COLO668 (cell line): Measurements from ENCODE around the gene PPP1CA.

Experiments
- DNase-seq: peaks from one replicate; lab custom pipeline; 2025; ENCODE audit not compliant: unreplicated experiment; lab: John Stamatoyannopoulos, UW

Gene PPP1CA

DNA sequence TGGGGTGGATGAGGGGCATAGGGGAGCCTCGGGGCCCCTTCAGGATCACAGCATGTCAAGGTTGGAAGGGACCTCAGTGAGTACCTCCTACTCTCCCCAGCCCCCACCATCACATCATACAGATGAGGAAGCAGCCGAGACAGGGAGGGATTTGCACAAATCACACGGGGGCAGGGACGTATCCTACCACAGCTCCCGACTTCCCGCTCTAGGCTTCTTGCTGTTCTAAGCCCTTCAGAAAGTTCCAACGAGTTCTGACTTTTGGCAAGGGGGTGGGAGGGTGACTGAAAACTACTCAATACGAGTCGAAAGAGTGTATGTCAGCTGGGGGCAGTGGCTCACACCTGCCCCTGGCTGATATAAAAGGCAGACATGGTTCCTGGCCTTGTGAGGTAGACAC lies 14.6 kb downstream of the PPP1CA start:
- no peak for DNase-seq

DNA sequence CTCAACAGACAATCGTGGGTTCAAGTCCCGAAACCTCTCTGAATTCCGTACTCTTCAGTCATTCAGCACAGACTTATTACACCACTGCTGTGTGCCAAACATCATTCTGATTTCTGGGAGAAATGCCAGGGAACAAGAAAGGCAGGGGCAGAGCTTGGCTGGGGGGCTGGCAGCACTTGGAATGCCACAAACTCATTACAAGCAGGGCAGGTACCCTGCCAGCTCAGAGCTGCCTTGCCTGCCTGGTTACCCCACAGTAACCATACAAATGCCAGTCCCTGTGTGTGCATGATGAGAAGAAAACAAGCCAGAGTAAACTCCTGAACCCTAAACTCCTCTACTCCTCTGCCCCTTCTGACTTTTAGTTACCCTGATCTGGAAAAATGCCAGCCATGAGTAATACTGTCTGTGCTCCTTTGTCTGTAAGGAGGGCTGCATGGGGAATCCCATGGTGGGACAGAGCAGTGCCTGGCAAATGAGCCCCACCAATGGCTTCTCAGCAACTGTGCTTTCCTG lies 16.7 kb downstream of the PPP1CA start:
- DNase-seq, result no peak

DNA sequence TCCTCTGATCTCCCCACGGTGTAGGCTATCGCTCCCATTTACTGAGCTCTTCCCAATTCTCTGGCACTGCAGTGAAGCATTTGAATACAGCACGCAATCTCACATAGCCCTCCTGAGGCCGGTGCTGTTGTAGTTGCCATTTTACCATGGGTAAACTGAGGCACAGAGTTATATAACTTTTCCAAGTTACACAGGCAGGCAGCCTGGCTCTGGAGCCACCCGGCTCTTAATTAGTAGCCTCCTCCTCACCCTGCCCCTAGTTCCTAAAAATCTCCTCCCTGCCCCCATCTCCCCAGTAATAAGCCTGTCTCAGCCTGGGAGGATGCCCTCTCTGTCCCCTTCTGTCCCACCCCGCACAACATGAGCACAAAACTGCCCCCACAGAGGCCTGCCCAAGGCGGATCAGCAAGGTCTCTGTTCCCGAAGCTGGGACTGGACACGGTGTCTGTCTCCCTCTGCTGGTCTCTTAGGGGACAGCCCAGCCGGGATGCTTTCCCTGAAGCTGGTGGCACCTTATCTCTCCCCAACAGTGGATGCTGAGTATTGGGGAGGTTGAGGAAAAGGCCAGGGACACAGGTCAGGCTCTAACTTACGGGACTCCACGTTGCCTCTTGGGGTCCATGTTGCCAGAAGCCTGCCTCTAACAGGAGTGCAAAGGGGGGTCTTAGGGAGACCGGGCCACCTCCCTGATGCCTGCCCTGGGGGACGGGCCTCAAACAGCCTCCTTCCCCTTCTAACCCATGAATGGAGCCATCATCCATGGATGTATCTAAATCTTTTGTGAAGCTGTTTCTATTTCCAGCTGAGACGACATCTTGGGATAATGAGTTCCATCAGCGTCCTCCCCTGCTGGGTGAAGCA lies 19.2 kb downstream of the PPP1CA start:
- peak; percentile 65 for DNase-seq

DNA sequence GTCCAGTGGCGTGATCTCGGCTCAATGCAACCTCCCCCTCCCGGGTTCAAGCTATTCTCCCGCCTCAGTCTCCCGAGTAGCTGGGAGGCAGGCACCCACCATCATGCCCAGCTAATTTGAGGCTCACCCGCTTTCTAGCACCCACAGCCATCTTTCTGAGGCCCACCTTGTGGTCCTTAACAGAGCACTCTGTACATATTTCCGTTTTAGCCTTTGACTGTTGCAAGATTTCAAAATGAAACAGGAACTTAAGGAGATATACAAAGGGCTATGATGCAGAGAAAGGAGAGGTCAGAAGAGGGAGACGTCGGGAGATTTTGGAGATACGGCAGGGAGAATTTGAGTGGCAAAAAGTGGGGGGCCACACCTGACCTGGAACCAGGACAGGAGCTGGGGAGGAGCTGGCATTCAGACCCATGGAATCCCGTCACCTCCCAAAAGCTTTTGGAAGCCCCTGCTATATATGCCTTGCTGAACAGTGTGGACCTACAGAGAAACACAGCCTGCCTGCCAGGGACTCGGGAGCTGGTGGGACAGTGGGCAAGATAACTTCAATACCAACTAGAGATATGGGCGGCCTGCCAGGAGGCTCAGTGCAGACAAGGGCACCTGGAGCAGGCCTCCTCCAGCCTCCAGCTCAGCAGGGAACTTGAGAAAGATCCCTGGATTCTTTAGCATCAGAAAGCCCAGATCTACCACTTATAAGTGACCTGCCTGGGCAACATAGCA lies 20.2 kb downstream of the PPP1CA start:
- DNase-seq, result no peak

DNA sequence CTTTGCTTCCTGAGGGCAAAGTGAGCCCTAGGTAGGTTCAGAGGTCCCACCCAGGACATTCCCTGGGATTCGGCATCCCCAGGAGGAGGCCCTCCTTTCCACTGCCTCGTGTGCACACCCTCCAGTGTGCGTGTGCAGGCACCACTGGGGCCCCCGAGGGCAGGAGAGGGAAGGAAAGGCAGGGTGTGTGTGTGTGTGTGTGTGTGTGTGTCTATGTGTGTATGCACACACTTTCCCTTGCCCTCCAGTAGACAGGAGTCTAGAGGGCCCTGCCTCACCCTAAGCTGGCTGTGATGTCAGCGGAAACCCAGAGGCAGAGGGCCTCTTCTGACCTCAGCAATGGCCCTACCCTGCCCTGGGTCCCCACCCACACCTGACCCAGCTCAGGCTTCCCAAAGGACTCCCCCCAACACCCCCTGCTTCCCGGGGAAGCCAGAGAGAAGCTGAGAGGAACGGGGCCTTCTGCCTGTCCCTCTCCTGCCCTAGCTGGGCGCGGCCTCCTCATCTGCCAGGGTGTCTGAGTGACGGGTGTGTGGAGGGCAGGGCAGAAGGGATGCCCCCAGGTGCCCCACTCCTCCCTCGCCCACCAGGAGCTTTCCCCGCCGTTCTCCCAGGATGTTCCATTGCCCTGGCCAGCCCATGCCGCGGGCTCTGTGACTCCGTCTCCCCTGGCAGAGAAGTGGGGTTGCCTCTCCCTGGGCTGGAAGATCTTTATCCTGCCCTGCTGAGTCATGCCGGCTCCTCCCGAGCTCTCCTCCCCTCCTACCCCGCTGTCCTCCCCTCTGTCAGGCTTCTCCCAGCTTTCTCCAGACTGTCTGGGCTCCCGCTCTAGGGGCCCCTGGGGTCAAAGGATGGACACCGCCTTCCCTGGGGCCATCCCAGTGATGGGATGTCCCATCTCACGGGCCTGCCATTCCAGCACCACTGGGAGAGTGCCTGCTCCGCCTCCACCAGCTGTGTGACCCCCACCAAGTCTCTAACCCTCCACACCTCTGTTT lies 22.3 kb downstream of the PPP1CA start:
- no peak for DNase-seq

DNA sequence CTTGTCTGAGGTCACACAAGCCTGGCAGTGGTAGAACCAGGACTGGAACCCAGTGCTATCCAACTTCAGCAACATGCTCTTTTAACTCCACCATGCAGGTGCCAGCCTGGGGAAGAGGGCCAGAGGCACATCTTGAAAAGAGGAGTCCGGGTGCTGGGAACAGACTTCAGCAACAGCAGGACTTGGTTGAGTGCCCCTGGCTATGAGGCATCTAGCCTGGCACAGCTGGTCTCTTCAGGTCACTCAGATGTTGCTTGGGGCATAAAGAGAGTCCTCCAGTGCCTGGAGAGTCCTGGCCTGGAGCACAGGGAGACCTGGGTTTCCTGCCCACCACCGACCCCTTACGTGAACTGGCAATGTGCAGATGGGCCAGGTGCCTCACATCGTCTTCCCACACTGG lies 23.1 kb downstream of the PPP1CA start:
- DNase-seq, result no peak

DNA sequence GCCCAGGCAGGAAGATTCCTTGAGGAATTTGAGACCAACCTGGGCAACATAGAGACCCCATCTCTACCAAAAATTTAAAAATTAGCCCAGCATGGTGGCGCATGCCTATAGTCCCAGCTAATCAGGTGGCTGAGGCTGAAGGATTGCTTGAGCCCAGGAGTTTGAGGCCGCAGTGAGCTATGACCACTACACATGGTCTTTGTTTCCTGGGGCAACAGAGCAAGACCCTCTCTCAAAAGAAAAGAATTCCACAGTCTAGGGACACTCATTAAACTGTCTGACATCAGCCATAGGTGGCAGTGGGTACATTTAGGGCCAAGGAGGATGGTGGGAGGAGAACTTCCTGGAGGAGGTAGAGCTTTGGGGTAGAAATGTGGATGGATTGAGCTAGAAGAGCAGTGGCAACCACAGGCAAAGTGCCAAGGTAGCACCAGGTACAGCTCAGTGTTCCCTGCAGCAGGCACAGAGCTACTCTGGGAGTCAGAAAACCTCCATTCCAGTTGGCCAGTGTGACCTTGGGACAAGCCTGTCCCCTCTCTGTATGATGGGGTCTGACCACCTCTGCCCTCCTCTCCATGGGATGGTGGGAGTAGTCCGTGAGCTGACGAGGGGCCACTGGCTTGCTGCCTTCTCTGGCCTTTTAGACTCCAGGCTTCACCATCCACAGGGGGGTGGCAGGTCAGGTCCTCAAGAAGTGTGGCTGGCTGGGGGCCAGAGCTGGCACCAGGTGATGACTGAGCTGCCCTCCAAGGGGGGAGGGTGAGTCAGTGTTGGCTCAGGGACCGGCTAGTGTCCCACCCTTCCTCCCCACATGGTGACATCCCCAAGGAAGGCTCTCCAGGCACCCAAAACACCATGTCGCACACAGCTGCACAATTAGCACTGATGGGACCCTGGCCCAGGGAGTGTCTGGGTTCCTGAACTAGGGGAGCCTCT lies 24.5 kb downstream of the PPP1CA start:
- no peak for DNase-seq

DNA sequence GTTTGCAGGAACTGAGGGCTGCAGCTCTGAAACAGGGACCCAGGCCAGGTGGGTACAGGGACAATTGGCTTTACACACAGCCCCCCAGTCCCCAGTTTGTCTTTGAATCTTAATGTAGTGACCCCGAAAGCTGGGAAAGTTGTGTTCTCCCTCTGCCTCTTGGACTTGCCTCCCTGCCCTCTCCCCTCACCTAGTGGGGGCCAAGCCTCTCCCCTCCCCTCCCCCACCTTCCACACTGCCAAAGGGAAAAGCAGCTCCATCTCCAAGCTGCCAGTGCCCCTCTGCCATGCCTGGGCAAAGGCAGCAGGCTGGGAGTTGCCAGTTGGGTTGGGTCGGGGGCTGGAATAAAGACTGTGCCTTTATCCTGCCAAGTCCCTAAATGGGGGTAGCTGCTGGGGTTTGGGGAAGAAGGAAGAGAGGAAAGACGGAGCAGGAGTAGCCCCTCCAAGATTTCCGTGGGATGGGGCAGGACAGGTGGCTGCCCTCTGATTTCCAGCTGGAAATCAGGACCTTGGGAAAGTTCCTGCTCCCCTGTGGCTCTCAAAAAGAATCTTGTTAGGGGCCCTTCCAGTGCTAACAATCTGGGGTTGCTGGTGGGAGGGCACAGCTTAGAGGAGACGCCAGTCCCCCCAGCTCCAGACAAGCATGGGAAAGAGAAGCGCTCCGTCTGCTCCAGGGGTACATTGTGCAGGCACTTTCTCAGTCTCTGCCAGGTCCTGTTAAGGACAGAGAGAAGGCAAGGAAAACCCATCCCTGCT lies 25.4 kb downstream of the PPP1CA start:
- no peak for DNase-seq

DNA sequence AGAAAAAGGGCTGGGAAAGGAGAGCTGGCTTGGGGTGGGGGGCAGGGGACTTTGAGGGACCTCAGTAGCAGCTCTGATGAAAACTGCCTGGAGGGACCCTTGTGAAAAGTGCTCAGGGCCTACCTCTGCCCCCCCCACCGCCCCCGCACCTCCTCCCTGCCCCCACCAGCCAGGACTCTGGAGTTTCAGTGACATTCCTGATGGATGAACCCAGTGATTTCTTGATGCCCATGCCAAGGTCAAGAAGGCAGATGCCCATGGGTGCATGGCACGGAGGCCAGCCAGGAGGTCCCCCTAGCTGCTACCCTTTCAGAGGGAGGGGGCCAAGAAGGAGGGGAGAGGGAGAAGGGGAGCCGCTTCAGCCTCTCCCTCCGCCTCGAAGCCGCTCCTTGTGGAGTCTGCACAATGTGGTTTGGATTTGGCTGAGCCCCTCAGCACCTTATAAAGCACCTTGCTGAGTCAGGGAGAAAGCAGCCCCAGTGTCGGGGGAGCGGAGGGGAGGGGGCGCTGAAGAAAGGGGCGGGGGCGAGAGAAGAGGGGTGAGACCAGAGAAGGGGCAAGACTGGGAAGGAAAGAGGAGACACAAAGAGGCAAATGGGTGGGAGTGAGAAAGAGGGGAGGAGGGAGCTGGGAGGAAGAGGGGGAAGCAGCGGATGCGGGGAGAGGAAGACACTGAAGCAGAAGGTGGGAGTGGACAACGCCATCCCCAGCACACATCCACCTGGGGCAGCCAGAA lies 26.2 kb downstream of the PPP1CA start:
- DNase-seq, result no peak

DNA sequence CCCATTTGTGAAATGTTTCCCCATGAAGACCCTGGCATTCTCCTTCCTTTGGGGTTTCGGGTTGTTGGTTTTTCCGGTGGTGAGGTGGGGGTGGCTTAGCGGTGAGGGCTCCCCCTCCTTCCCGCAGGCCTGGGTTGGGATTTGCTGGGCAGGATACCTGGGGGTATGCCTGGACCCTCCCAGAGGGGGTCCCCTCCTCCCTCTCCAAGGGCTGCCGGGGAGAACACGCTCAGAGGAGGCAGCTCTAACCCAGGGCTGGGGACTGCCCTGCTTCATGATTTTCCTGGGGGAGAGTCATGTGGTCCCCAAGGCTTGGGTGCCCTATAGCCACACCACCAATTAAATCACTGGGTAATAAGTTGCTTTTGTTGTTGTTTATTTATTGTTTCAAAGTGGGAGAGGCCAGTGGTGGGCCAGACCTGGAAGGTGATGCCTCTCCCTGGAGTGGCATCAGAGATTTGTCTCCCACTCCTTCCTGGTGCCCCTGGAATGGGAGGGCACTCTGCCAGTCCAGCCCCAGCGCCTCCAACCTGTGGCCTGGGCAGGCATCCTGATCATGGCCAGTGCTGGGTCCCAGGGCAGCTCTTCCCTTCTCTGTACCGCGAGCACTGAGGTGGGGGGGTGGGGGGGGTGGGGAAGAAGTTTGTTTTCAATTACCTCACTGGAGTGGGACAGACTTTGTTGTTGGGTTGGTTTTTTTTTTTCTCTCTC lies 26.9 kb downstream of the PPP1CA start:
- DNase-seq, result no peak

DNA sequence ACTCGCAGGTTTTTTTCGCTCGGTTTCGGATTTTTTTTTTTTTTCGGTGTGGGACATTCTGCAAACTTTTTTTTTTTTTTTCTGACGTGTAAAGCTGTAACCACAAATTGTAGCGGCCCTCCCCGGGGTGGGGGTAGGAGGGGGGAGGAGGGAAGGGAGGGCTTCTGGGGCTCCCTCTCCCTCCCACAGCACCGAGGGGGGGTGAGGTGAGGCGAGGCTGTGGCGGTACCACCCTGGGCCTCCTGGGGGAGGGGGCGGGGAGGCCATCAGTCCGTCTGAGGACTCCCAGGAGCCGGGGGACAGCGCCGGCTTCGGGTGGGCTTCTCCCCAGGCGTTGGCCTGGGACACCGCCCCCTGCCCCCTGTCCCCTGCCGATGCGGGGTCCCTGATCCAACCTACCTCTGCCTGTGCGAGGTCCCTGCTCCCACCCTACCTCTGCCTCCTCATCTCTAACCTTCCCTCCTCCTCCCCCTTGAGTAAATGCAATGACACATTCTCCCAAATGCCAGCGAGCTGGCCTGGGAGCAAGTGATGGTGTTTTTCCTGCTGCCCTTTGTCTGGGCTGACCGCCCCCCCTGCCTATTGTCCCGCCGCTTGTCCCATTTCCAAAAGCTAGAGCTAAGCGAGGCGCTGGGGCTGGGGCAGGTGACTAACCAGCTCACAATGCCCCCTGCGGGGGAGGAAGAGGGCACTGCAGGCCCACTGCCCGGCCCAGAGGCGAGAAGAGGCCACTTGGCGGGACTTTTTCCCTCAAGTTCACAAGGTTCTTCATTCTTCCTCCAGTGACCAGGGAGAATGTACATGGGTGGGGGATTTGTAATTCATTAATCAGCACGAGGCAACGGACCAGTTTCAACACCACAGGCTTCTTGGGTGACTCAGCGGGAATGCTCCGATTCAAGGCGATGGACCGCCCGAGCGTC lies 27.7 kb downstream of the PPP1CA start:
- peak; percentile 54 for DNase-seq

DNA sequence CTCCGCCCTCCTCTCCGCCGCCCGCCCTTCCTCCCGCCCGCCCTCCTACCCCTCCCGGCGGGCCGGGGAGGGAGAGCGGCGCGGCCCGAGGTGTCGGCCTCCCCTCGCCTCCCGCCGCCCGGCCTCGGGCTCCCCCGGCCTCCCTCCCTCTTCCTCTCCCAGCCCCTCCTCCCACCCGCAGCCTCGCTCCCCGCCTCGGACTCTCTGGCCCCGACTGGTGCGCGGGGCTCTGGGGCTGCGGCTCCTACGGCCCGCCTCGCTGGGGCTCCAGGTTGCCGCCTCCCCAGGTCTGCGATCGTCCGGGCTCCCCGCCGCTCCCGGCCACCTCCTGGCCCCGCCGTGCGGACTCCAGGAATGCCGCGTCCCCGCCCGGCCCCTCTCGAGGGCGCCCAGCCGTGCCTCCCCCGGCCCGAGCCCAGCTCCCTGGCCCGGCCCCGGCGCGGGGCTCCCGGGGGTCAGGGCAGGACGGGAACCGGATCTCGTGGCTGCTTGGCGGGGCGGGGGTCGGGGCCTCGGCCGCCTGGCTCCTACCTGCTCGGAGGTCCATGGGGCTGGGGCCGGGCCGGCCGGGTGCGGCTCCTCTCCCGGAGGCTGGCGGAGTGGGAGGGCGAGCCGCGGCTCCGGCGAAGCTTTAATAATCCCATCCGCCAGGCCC lies 28.5 kb downstream of the PPP1CA start, which contains the start of gene CLCF1:
TSS of gene CLCF1 (minus strand) at position 606 of the 655 bp plus-strand sequence. CDS start at position 547, 59 bp downstream.
- DNase-seq, result peak; percentile 45

DNA sequence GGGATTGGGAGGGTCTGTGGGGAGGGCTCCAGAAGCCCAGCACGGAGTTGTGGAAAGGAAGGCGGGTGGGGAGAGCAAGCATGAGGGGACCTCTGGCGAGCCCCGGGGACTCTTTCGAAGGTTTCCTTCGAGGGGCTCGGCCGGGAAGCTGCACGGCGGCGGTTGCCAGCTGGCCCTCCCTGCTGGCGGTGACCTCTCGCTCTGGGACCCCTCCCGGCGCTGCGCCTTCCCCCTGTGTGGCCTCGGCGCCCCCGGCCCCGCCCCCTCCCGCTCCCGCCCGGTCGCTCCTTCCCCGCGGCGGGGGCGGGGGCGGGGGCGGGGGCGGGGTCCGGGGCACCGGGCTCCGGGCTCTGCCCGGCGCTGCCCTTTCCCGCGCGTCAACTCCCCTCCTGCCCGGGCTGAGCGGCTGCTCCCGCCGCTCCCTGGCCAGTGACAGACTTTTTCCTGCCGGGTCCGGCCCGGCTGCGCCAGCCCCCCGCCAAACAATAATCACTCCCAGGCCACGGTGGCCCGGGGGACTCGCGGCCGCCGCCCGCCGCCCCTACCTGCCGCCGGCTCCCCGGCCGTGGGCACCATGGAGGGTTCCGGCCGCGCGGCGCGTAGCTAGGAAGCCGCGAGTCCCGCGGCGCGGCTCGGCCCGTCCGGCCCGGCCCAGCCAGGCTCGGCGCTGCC lies 29.2 kb downstream of the PPP1CA start:
- no peak for DNase-seq

DNA sequence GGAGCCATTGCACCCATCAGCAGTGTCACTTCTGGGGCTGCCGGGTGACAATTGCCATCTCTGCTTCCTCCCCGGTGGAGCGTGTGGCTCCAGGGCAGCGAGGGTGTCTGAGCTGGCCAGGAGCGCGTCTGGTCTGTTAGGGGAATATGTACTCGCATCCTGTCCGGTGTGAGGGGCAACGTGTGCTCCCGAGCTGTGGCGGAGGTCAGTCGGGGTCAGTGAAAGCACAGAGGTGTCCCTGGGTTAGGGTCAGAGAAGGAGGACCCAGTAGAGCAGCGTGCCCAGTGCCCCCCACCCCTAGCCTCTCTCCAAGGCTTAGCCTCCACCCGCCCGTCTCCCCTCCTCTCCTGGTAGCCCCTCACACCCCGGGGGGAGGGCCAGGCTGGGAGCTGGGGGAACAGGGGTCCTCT lies 29.7 kb downstream of the PPP1CA start:
- DNase-seq, result peak; percentile 12

DNA sequence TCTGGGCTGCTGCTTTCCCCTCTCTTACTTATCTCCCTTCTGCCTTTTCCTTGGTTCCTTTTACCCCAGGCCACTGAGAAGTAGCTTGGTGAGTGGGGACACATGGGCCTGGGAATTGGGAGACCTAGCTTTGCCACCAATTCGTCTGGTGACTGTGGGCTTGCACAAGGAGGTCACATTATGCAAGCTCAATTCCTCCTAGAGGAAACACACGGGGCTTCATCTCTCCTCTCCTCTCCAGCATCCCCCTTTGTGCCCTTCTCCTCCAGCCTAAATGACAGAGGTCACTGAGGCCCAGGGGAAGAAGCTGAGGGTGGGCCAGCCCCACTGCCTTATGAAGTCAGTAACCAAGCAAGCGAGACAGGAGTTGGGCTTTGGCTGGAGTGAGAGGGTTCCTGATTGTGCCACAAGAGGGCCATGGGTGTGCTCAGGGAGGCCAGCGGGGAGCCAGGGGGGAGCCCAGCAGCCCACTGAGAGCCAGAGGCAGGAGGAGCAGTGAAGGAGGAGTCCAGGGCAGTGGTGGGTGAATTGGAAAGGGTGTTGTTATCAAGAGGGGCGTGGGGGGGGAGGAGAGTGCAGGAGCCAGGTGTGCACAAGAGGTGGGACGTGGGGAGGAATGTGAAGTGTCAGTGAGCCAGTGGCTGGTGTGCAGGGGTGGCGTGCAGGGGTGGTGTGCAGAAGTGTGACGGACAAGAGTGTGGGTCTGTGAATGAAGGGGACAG lies 30.3 kb downstream of the PPP1CA start:
- DNase-seq, result peak; percentile 15
